SK-N-SH (cell line): ENCODE results near the gene AFF1. TPM values are rescaled to one million over a fixed set of nuclear protein-coding genes. Genes with fewer than 3 reads are reported as not detected.

Experiments
- CTCF ChIA-PET: fragments of 300-600, 350-600 bp; formaldehyde crosslinking; extraction: SDS; loops from one replicate; lab custom pipeline; 2021; lab: Yijun Ruan, JAX
- POLR2A ChIA-PET: fragments of 350-600 bp; sonication (Branson Sonifier 250); formaldehyde crosslinking; extraction: SDS; loops from one replicate; lab custom pipeline; 2020; ENCODE audit warnings: antibody characterized with exemption, inconsistent platforms; lab: Yijun Ruan, JAX
- DNase-seq: peaks from one replicate; pipeline ENCODE4 v3.0.0; 2012
- H2AFZ ChIP-seq: fragments of 200-600 bp; sonication (generic); 2 replicates; pipeline ENCODE4 v1.8.1; 2016; ENCODE audit warnings: antibody characterized with exemption, mild to moderate bottlenecking, low read depth
- H3F3A ChIP-seq: fragments of 200-600 bp; sonication (generic); replicated peaks from 2 replicates; pipeline ENCODE3; 2016; ENCODE audit warnings: antibody characterized with exemption, mild to moderate bottlenecking; ENCODE audit not compliant: insufficient read depth
- H3K27ac ChIP-seq, 2 experiments: fragments of 200-500 bp in 1 of 2; fragments of 200-600 bp in 1 of 2; sonication (Bioruptor generic) in 1 of 2; sonication (generic), shearing (Covaris generic) in 1 of 2; 2 replicates each; pipeline versions ENCODE4 v1.5.1 to v1.6.1; 2014 to 2016; ENCODE audit warnings: low read depth in 2 of 2, inconsistent platforms in 1 of 2, low read length in 1 of 2, mild to moderate bottlenecking in 1 of 2, mixed read lengths in 1 of 2
- H3K27me3 ChIP-seq: fragments of 200-600 bp; sonication (generic), shearing (Covaris generic); 2 replicates; pipeline ENCODE4 v1.6.1; 2016; ENCODE audit warnings: mixed run types; ENCODE audit not compliant: insufficient read depth
- H3K36me3 ChIP-seq, 2 experiments: fragments of 200-500 bp in 1 of 2; fragments of 200-600 bp in 1 of 2; sonication (Bioruptor generic) in 1 of 2; sonication (generic) in 1 of 2; replicated peaks in 1 of 2; 2 replicates each; pipeline versions ENCODE3 to v1.5.1; 2014 to 2016; ENCODE audit warnings: low read length in 1 of 2, mild to moderate bottlenecking in 1 of 2; ENCODE audit not compliant: insufficient read depth in 2 of 2, control insufficient read depth in 1 of 2
- H3K4me1 ChIP-seq, 2 experiments: fragments of 200-500 bp in 1 of 2; fragments of 200-600 bp in 1 of 2; sonication (Bioruptor generic) in 1 of 2; sonication (generic), shearing (Covaris generic) in 1 of 2; 2 replicates each; pipeline versions ENCODE4 v1.5.1 to v1.6.1; 2014 to 2016; ENCODE audit warnings: low read depth in 1 of 2, low read length in 1 of 2, mixed run types in 1 of 2; ENCODE audit not compliant: insufficient read depth in 2 of 2, control insufficient read depth in 1 of 2
- H3K4me2 ChIP-seq: fragments of 200-600 bp; sonication (generic), shearing (Covaris generic); 2 replicates; pipeline ENCODE4 v1.6.1; 2017; ENCODE audit warnings: mixed run types
- H3K4me3 ChIP-seq, 2 experiments: fragments of 200-500 bp in 1 of 2; fragments of 200-600 bp in 1 of 2; sonication (Bioruptor generic) in 1 of 2; sonication (generic), shearing (Covaris generic) in 1 of 2; 2 replicates each; pipeline versions ENCODE4 v1.5.1 to v1.8.1; 2014 to 2016; ENCODE audit warnings: low read depth in 2 of 2, inconsistent platforms in 1 of 2, low read length in 1 of 2, mild to moderate bottlenecking in 1 of 2, mixed read lengths in 1 of 2, moderate library complexity in 1 of 2
- H3K79me2 ChIP-seq: fragments of 200-600 bp; sonication (generic); 2 replicates; pipeline ENCODE4 v1.8.1; 2017; ENCODE audit warnings: mild to moderate bottlenecking; ENCODE audit not compliant: insufficient read depth
- H3K9ac ChIP-seq: fragments of 200-600 bp; sonication (generic); 2 replicates; pipeline ENCODE4 v1.6.1; 2017; ENCODE audit warnings: mixed run types
- H3K9me2 ChIP-seq: fragments of 200-600 bp; sonication (generic); 2 replicates; pipeline ENCODE4 v1.6.1; 2017; ENCODE audit warnings: mixed run types
- H3K9me3 ChIP-seq: fragments of 200-600 bp; sonication (generic); 2 replicates; pipeline ENCODE4 v1.6.1; 2017; ENCODE audit warnings: mixed run types, mild to moderate bottlenecking, moderate library complexity
- H4K20me1 ChIP-seq: fragments of 200-600 bp; sonication (generic); 2 replicates; pipeline ENCODE4 v1.6.1; 2017; ENCODE audit warnings: mild to moderate bottlenecking, mixed run types; ENCODE audit not compliant: insufficient read depth
- CHD2 ChIP-seq: fragments of 150-350 bp; IDR thresholded peaks from 2 replicates; pipeline ENCODE4 v1.6.1; 2018; ENCODE audit warnings: low read length; ENCODE audit not compliant: partially characterized antibody
- FOXJ3 ChIP-seq: sonication (generic); formaldehyde crosslinking; IDR thresholded peaks from 2 replicates; pipeline ENCODE4 v1.5.1; 2020; ENCODE audit warnings: mild to moderate bottlenecking, missing genetic modification reagents
- FOXM1 ChIP-seq: IDR thresholded peaks from 2 replicates; pipeline ENCODE4 v1.4.0; 2012; ENCODE audit warnings: low read depth, mild to moderate bottlenecking
- GABPA ChIP-seq: IDR thresholded peaks from 2 replicates; pipeline ENCODE4 v1.4.0; 2012; ENCODE audit warnings: low read depth, mild to moderate bottlenecking
- JUND ChIP-seq: IDR thresholded peaks from 2 replicates; pipeline ENCODE4 v1.4.0; 2012
- MEF2A ChIP-seq: IDR thresholded peaks from 2 replicates; pipeline ENCODE4 v1.4.0; 2012; ENCODE audit warnings: low read depth, borderline replicate concordance
- MXI1 ChIP-seq: IDR thresholded peaks from 2 replicates; pipeline ENCODE4 v1.6.1; 2012; ENCODE audit warnings: mild to moderate bottlenecking, low read depth, low read length, improper control_type of control experiment
- NRF1 ChIP-seq: IDR thresholded peaks from 2 replicates; pipeline ENCODE4 v1.6.1; 2012; ENCODE audit warnings: low read depth, mild to moderate bottlenecking, low read length
- RFX5 ChIP-seq: IDR thresholded peaks from 2 replicates; pipeline ENCODE4 v1.6.1; 2012; ENCODE audit warnings: mild to moderate bottlenecking, improper control_type of control experiment, low read length
- RXRA ChIP-seq: IDR thresholded peaks from 2 replicates; pipeline ENCODE4 v1.4.0; 2012; ENCODE audit warnings: low read depth, mild to moderate bottlenecking, borderline replicate concordance
- TCF12 ChIP-seq: IDR thresholded peaks from 2 replicates; pipeline ENCODE4 v1.4.0; 2012
- YY1 ChIP-seq: IDR thresholded peaks from 2 replicates; pipeline ENCODE4 v1.4.0; 2012; ENCODE audit warnings: low read depth, mild to moderate bottlenecking
- WGBS: methylation state at CpG from one replicate; pipeline ENCODE4 v1.1.6; 2017; ENCODE audit warnings: low lambda C conversion rate; 5-methylcytosine and 5-hydroxymethylcytosine counted together
- polyA plus RNA-seq, 3 experiments: library from polyadenylated mRNA; depleted of rRNA; stranded (reverse); fragments of >200 nt; gene quantifications; 2 replicates each; pipeline ENCODE4 v1.2.3, GENCODE V29; 2012
- TF ChIP-seq, protein P1 (sequence below): IDR thresholded peaks from 2 replicates; pipeline ENCODE4 v1.4.0; 2012; ENCODE audit warnings: low read depth, borderline replicate concordance
- TF ChIP-seq, protein P2 (sequence below): fragments of 150-350 bp; IDR thresholded peaks from 2 replicates; pipeline ENCODE4 v1.6.1; 2016; ENCODE audit warnings: mild to moderate bottlenecking, low read depth, low read length

The AFF1 gene
- polyA plus RNA-seq, 1 of the 3 experiments (the other 2 are of a cell fraction): 2.7 TPM

DNA sequence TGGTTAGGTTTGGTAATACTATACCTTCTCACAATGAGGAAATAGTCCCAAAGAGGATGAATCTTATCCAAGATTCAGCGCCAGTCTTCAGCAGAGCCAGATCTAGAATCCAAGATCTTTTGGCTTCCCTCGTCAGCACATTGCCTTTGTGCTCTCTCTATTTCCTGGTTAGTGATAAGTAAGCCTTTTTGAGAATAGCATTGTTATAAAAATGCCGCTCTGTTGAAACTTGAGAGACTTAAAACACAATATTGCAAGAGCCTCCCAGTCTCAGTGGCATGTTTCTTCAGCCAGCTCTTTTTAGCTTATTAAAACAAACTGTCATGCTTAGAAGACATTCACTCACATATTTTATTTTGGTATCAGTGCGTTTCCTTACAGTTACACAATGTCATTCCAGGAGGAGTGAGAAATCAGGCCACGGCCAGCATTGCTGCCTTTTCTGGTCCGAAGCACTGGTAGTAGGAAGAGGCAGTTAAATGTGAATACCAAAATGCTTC lies 144.2 kb downstream of the AFF1 start:
- no peak overlapping the region for H3K9ac ChIP-seq
- H3K27me3 ChIP-seq: no peaks in the 10 kb centered on the region

GRCh38 chr4:87079967-87080366 lies 145.2 kb downstream of the AFF1 start:
- H3K9ac ChIP-seq: no peak overlapping the region
- no peak overlapping the region for H3K4me3 ChIP-seq
- H2AFZ ChIP-seq: no peak overlapping the region
- no peak for TF ChIP-seq RFX5
- no peaks in the 10 kb centered on the region for H3K9me2 ChIP-seq
- no peak for DNase-seq
- H3K79me2 ChIP-seq: 0 out of 2 replicates have a peak, but pooled peaks cover 4% of the 10 kb centered on the region
- no peak overlapping the region for H3K27ac ChIP-seq
- ChIA-PET POLR2A (interaction anchor here (1.7 kb wide), 1 partner anchor 74 kb away, joined by 4 read pairs; no protein-coding TSS in a partner anchor), CTCF (interaction anchor here (1.1 to 2.7 kb wide), 6 partner anchors 9 to 158 kb away, joined by 3 to 20 read pairs (median 5); no protein-coding TSS in a partner anchor)
- H3K4me1 ChIP-seq: no peaks in the 10 kb centered on the region; a peak in 1 of 4 replicates
- peaks cover 0 to 8% of the 10 kb centered on the region in 2 experiments for H3K36me3 ChIP-seq
- 90% methylated on average over 2 of the region's 2 CpGs for WGBS
- no peaks in the 10 kb centered on the region for H3F3A ChIP-seq
- H3K27me3 ChIP-seq: no peaks in the 10 kb centered on the region
- H4K20me1 ChIP-seq: no peaks in the 10 kb centered on the region
- no peak overlapping the region for H3K4me2 ChIP-seq
- H3K9me3 ChIP-seq: no peaks in the 10 kb centered on the region

More for the DNA sequence above, 144.2 kb downstream of the AFF1 start:
- H3K4me3 ChIP-seq: no peak overlapping the region
- no peaks in the 10 kb centered on the region for H4K20me1 ChIP-seq
- no peaks in the 10 kb centered on the region; a peak in 1 of 4 replicates for H3K4me1 ChIP-seq
- peaks cover 0 to 6% of the 10 kb centered on the region in 2 experiments for H3K36me3 ChIP-seq
- POLR2A ChIA-PET: interaction anchor here (1.7 kb wide), 1 partner anchor 73 kb away, joined by 4 read pairs; no protein-coding TSS in a partner anchor
- no peaks in the 10 kb centered on the region for H3F3A ChIP-seq
- H3K27ac ChIP-seq: no peak overlapping the region
- DNase-seq: no peak
- CTCF ChIA-PET: interaction anchor here (1.2 to 2.7 kb wide), 5 partner anchors 10 to 157 kb away, joined by 3 to 20 read pairs (median 6); no protein-coding TSS in a partner anchor
- H3K79me2 ChIP-seq: 0 out of 2 replicates have a peak, but pooled peaks cover 7% of the 10 kb centered on the region
- no peak overlapping the region for H2AFZ ChIP-seq
- 94% methylated on average over 6 of the region's 6 CpGs for WGBS
- H3K9me3 ChIP-seq: no peaks in the 10 kb centered on the region
- H3K9me2 ChIP-seq: no peaks in the 10 kb centered on the region
- TF ChIP-seq MXI1 (no peak), FOXJ3 (CRISPR knock-in tag) (no peak), CHD2 (no peak), TCF12 (no peak), JUND (no peak), GABPA (no peak), RXRA (no peak), FOXM1 (no peak), NRF1 (no peak), YY1 (no peak), MEF2A (no peak)
- TF ChIP-seq, protein P1, sequence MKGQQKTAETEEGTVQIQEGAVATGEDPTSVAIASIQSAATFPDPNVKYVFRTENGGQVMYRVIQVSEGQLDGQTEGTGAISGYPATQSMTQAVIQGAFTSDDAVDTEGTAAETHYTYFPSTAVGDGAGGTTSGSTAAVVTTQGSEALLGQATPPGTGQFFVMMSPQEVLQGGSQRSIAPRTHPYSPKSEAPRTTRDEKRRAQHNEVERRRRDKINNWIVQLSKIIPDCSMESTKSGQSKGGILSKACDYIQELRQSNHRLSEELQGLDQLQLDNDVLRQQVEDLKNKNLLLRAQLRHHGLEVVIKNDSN: no peak
- TF ChIP-seq, protein P2, sequence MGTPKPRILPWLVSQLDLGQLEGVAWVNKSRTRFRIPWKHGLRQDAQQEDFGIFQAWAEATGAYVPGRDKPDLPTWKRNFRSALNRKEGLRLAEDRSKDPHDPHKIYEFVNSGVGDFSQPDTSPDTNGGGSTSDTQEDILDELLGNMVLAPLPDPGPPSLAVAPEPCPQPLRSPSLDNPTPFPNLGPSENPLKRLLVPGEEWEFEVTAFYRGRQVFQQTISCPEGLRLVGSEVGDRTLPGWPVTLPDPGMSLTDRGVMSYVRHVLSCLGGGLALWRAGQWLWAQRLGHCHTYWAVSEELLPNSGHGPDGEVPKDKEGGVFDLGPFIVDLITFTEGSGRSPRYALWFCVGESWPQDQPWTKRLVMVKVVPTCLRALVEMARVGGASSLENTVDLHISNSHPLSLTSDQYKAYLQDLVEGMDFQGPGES: no peak
- TF ChIP-seq, all 33 proteins: peak for 0
- no peak overlapping the region for H3K4me2 ChIP-seq
